Measurements from ENCODE around the gene ZNF213.
"Not testable (repeated sequence)": the region's sequence is repeated elsewhere in the genome, so short reads cannot be mapped to it uniquely, and the experiment has no call there.

ZNF213 gene

GRCh38 chr16:3171855-3172593 lies 37.2 kb downstream of the ZNF213 start:
- no peak for DNase-seq

- no peak for DNase-seq
These were observed 39.2 kb downstream of the ZNF213 start for GRCh38 chr16:3173892-3174617.

GRCh38 chr16:3174618-3175148 lies 39.9 kb downstream of the ZNF213 start:
- DNase-seq, result no peak

GRCh38 chr16:3175157-3176093 lies 40.6 kb downstream of the ZNF213 start:
- no peak for DNase-seq

- DNase-seq, result no peak
These were observed 44.8 kb downstream of the ZNF213 start for GRCh38 chr16:3179651-3180050.

- no peak for DNase-seq
These were observed 45.6 kb downstream of the ZNF213 start for GRCh38 chr16:3180445-3180878.

- not testable (repeated sequence) for DNase-seq
These were observed 47.4 kb downstream of the ZNF213 start for GRCh38 chr16:3182293-3182607.

- no peak for DNase-seq
These were observed 48.0 kb downstream of the ZNF213 start for GRCh38 chr16:3182608-3183444.

GRCh38 chr16:3183445-3184139 lies 48.8 kb downstream of the ZNF213 start:
- no peak for DNase-seq

- DNase-seq, result no peak
These were observed 52.3 kb downstream of the ZNF213 start for GRCh38 chr16:3186946-3187690.

- peak; percentile 51 for DNase-seq
These were observed 53.2 kb downstream of the ZNF213 start, which contains the start of gene OR1F1 for GRCh38 chr16:3187798-3188674. TSS of gene OR1F1 (plus strand) at chr16:3188204.

GRCh38 chr16:3188675-3188924 lies 53.8 kb downstream of the ZNF213 start:
- no peak for DNase-seq

- DNase-seq, result no peak
These were observed 54.3 kb downstream of the ZNF213 start for GRCh38 chr16:3188925-3189825.

GRCh38 chr16:3189869-3190268 lies 55.0 kb downstream of the ZNF213 start:
- no peak for DNase-seq

GRCh38 chr16:3190949-3191353 lies 56.1 kb downstream of the ZNF213 start:
- peak; percentile 8 for DNase-seq

Measured in NCI-H1105 treated with DMSO at 0.1 percent for 48 hours (cell line).